KMS-11 (cell line): ENCODE results near the gene FNDC7.

Experiments used
- H2AFZ ChIP-seq: fragments of 200-600 bp; sonication (generic); 2 replicates; pipeline ENCODE4 v1.6.1; 2016; ENCODE audit warnings: antibody characterized with exemption, mixed run types, low read depth
- H3K27ac ChIP-seq: fragments of 200-600 bp; sonication (generic); 2 replicates; pipeline ENCODE4 v1.6.1; 2016; ENCODE audit warnings: mild to moderate bottlenecking, mixed run types
- H3K27me3 ChIP-seq: fragments of 200-600 bp; sonication (generic); 2 replicates; pipeline ENCODE4 v1.6.1; 2017; ENCODE audit warnings: mild to moderate bottlenecking, low read depth, mixed run types, moderate library complexity; ENCODE audit not compliant: insufficient read depth
- H3K36me3 ChIP-seq: fragments of 200-600 bp; sonication (generic); 2 replicates; pipeline ENCODE4 v1.6.1; 2017; ENCODE audit warnings: mild to moderate bottlenecking, mixed run types; ENCODE audit not compliant: insufficient read depth
- H3K4me1 ChIP-seq: fragments of 200-600 bp; sonication (generic); 2 replicates; pipeline ENCODE4 v1.6.1; 2016; ENCODE audit warnings: mild to moderate bottlenecking, low read depth, mixed run types; ENCODE audit not compliant: poor library complexity, severe bottlenecking
- H3K4me2 ChIP-seq: fragments of 200-600 bp; sonication (generic); 2 replicates; pipeline ENCODE4 v1.7.0; 2016; ENCODE audit warnings: mild to moderate bottlenecking, mixed run types
- H3K4me3 ChIP-seq: fragments of 200-600 bp; sonication (generic); IDR thresholded peaks from 2 replicates; pipeline ENCODE4 v1.6.1; 2017; ENCODE audit warnings: low read depth, low read length, mixed read lengths; ENCODE audit not compliant: insufficient read depth
- H3K79me2 ChIP-seq: fragments of 200-600 bp; sonication (generic); 2 replicates; pipeline ENCODE4 v1.6.1; 2016; ENCODE audit warnings: low read depth, mixed run types; ENCODE audit not compliant: insufficient read depth
- H3K9ac ChIP-seq: fragments of 200-600 bp; sonication (generic); 2 replicates; pipeline ENCODE4 v1.6.1; 2016; ENCODE audit warnings: mild to moderate bottlenecking, mixed run types
- H4K20me1 ChIP-seq: fragments of 200-600 bp; sonication (generic); 2 replicates; pipeline ENCODE4 v1.6.1; 2016; ENCODE audit warnings: mild to moderate bottlenecking, mixed run types; ENCODE audit not compliant: insufficient read depth
- TF ChIP-seq, protein P1 (sequence below): fragments of 200-600 bp; sonication (generic); conservative IDR thresholded peaks from 2 replicates; pipeline ENCODE4 v1.6.1; 2017; ENCODE audit warnings: low read depth, mild to moderate bottlenecking, antibody characterized with exemption, low read length, moderate library complexity, mixed read lengths

The FNDC7 gene

DNA sequence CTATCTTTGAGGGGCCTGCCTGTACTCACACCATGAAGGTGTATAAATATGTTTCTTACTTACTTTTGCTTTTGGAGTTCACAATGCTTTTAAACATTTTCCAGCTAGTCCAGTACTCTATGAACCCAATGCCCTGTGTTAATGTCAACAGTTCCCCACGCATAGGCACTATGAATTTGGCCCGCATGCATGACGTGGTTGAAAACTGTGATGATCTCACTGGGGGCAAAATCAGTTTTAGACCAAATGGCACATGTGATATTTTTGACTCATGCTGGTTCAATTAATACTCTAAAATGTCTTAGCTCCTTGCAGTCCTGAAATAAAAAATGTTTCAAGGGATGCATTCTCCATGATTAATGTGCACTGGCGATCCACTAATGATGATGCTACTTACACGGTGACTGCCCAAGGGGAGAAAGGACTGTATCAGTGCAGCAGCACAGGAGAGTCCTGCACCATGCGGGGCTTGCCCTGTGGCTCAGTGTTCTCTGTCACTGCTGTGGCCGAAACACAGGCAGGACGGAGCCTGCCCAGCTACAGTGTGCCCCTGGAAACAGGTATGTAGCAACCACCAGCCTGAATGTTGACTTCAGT, 15.7 kb downstream of the FNDC7 start:
- H3K4me2 ChIP-seq = no peak overlapping the region
- no peak overlapping the region for H3K27ac ChIP-seq
- no peaks in the 10 kb centered on the region for H3K4me1 ChIP-seq
- no peak overlapping the region for H2AFZ ChIP-seq
- no peak overlapping the region for H3K4me3 ChIP-seq
- no peaks in the 10 kb centered on the region for H4K20me1 ChIP-seq
- no peaks in the 10 kb centered on the region for H3K27me3 ChIP-seq
- no peaks in the 10 kb centered on the region for H3K79me2 ChIP-seq
- no peaks in the 10 kb centered on the region for H3K36me3 ChIP-seq
- TF ChIP-seq, protein P1, sequence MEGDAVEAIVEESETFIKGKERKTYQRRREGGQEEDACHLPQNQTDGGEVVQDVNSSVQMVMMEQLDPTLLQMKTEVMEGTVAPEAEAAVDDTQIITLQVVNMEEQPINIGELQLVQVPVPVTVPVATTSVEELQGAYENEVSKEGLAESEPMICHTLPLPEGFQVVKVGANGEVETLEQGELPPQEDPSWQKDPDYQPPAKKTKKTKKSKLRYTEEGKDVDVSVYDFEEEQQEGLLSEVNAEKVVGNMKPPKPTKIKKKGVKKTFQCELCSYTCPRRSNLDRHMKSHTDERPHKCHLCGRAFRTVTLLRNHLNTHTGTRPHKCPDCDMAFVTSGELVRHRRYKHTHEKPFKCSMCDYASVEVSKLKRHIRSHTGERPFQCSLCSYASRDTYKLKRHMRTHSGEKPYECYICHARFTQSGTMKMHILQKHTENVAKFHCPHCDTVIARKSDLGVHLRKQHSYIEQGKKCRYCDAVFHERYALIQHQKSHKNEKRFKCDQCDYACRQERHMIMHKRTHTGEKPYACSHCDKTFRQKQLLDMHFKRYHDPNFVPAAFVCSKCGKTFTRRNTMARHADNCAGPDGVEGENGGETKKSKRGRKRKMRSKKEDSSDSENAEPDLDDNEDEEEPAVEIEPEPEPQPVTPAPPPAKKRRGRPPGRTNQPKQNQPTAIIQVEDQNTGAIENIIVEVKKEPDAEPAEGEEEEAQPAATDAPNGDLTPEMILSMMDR = no peak
- H3K9ac ChIP-seq = no peak overlapping the region

DNA sequence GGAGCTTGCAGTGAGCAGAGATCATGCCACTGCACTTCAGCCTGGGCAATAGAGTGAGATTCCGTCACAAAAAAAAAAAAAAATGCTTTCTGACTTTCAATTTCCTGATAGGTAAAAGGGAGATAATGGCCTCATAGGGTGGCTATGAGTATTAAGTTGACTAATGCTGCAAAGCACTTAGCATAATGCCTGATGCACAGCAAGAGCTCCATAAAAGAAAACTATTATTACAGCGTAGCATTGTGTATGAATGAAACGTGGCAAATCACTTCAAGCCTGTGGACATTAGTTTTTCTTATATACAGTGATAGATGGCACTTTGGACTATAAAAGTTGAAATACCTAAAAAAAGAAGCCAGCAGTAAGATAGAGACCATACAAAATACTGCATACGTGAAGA, 16.8 kb downstream of the FNDC7 start:
- H3K9ac ChIP-seq = no peak overlapping the region

DNA sequence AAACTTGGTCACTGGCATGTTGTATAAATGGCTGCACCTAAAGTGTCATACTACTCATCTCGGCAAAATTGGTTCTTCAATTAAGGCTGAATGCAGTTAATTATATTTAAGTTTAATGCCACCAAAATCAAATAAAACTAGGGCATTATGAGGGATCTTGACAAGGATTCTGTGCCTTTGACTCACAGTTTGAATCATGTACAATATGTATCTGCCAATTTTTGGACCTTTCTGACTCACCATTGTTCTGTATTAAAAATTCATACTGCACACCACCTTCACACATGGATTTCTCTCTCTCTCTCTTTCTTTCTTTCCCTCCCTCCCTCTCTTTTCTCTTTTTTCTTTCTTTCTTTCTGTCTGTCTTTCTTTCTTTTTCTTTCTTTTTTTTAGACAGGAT, 19.7 kb downstream of the FNDC7 start:
- Histone ChIP-seq H3K4me1 (no peaks in the 10 kb centered on the region), H3K36me3 (no peaks in the 10 kb centered on the region), H3K79me2 (no peaks in the 10 kb centered on the region), H2AFZ (no peak overlapping the region), H3K27me3 (no peaks in the 10 kb centered on the region), H3K27ac (no peak overlapping the region), H3K4me3 (no peak overlapping the region), H4K20me1 (no peaks in the 10 kb centered on the region), H3K9ac (no peak overlapping the region), H3K4me2 (no peak overlapping the region)
- TF ChIP-seq, protein P1 = no peak

More for the DNA sequence above, 16.8 kb downstream of the FNDC7 start:
- Histone ChIP-seq H3K36me3 (no peaks in the 10 kb centered on the region), H3K4me3 (no peak overlapping the region), H3K27me3 (no peaks in the 10 kb centered on the region), H4K20me1 (no peaks in the 10 kb centered on the region), H3K4me1 (no peaks in the 10 kb centered on the region), H2AFZ (no peak overlapping the region), H3K27ac (no peak overlapping the region), H3K79me2 (no peaks in the 10 kb centered on the region), H3K4me2 (no peak overlapping the region)
- TF ChIP-seq, protein P1 = no peak

DNA sequence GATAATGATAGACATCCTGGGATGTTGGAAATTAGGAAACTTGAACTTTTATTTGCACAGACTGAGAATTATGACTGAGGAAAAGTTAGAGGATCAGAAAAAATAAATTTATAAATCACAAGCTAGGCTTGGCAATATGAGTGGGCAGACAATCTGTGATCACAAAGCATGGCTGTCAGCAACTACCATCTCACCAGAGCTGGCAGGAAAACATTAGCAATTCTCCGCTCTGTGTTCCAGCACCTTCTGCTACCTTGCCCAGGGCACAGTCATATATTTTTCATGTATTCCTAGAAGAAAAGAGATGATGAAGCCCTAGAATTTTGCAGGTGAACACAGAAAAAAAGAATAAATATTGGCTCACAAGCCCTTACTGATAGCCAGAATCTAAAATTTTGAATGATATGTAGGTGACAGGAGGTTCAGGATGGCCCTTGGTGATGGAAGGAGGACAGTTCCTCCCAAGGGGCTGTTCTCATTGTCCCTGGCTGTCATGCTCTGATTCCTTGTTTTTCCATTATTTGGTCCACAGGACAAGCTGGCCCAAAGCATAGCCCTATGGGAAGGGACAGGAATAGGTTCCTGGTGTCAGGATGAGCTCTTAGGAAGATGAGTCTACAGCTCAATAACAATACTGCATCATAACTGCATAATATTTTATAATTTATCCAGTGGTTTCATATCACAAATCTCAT, 21.6 kb downstream of the FNDC7 start:
- Histone ChIP-seq H3K36me3 (no peaks in the 10 kb centered on the region), H3K27ac (no peak overlapping the region), H4K20me1 (no peaks in the 10 kb centered on the region), H3K4me3 (no peak overlapping the region), H3K27me3 (no peaks in the 10 kb centered on the region), H3K79me2 (no peaks in the 10 kb centered on the region), H3K4me1 (no peaks in the 10 kb centered on the region), H3K9ac (no peak overlapping the region), H3K4me2 (no peak overlapping the region), H2AFZ (no peak overlapping the region)
- TF ChIP-seq, protein P1 = no peak
